Mesenchymal stem cell (in vitro differentiated cells and primary cell): Measurements from ENCODE around the gene KRTAP12-3.

Experiments used
- DNase-seq: peaks from one replicate; pipeline ENCODE4 v3.0.0-alpha.2; 2013
- H2AFZ ChIP-seq: one replicate; pipeline ENCODE4 v1.6.1; 2013; ENCODE audit warnings: low read depth, mild to moderate bottlenecking, control low read depth, inconsistent platforms, low read length, moderate library complexity
- H2AK5ac ChIP-seq: 2 replicates; pipeline ENCODE4 v1.6.1; 2013; ENCODE audit warnings: low read length, moderate library complexity, mild to moderate bottlenecking, inconsistent platforms; ENCODE audit not compliant: severe bottlenecking
- H2BK120ac ChIP-seq: one replicate; pipeline ENCODE4 v1.6.1; 2013; ENCODE audit warnings: low read depth, mild to moderate bottlenecking, inconsistent platforms, low read length, moderate library complexity
- H2BK12ac ChIP-seq, 2 experiments: one replicate each; pipeline ENCODE4 v1.6.1; 2013; ENCODE audit warnings: inconsistent platforms in 2 of 2, low read length in 2 of 2, mild to moderate bottlenecking in 2 of 2, moderate library complexity in 2 of 2, control low read depth in 1 of 2
- H2BK15ac ChIP-seq: one replicate; pipeline ENCODE4 v1.6.1; 2013; ENCODE audit warnings: mild to moderate bottlenecking, low read depth, inconsistent platforms; ENCODE audit not compliant: poor library complexity, severe bottlenecking
- H2BK5ac ChIP-seq: 2 replicates; pipeline ENCODE4 v1.6.1; 2013; ENCODE audit warnings: low read depth, mild to moderate bottlenecking, low read length, control low read depth, inconsistent platforms; ENCODE audit not compliant: poor library complexity, severe bottlenecking
- H3K14ac ChIP-seq, 2 experiments: one replicate each; pipeline ENCODE4 v1.6.1; 2013; ENCODE audit warnings: inconsistent platforms in 2 of 2, low read length in 2 of 2, control low read depth in 1 of 2, mild to moderate bottlenecking in 1 of 2, moderate library complexity in 1 of 2
- H3K18ac ChIP-seq, 2 experiments: one replicate each; pipeline ENCODE4 v1.6.1; 2013; ENCODE audit warnings: inconsistent platforms in 2 of 2, low read length in 2 of 2, control low read depth in 1 of 2, low read depth in 1 of 2, mild to moderate bottlenecking in 1 of 2
- H3K23ac ChIP-seq, 2 experiments: one replicate each; pipeline ENCODE4 v1.6.1; 2013; ENCODE audit warnings: inconsistent platforms in 2 of 2, low read length in 2 of 2, mild to moderate bottlenecking in 2 of 2, moderate library complexity in 2 of 2, control low read depth in 1 of 2
- H3K27ac ChIP-seq: 2 replicates; pipeline ENCODE4 v1.5.1; 2013; ENCODE audit warnings: mild to moderate bottlenecking, moderate library complexity, low read length, control low read depth, inconsistent platforms; ENCODE audit not compliant: poor library complexity, severe bottlenecking
- H3K27me3 ChIP-seq, 2 experiments: 2 replicates each; pipeline versions ENCODE4 v1.6.1 to v1.7.0; 2013; ENCODE audit warnings: low read length in 2 of 2, mild to moderate bottlenecking in 2 of 2, moderate library complexity in 2 of 2, control low read depth in 1 of 2, inconsistent platforms in 1 of 2; ENCODE audit not compliant: control insufficient read depth in 1 of 2, insufficient read depth in 1 of 2
- H3K36me3 ChIP-seq, 2 experiments: 2 replicates each; pipeline versions ENCODE4 v1.6.1 to v1.7.0; 2013; ENCODE audit warnings: low read length in 2 of 2, control low read depth in 1 of 2, inconsistent platforms in 1 of 2, low read depth in 1 of 2, mild to moderate bottlenecking in 1 of 2; ENCODE audit not compliant: insufficient read depth in 2 of 2, control insufficient read depth in 1 of 2
- H3K4ac ChIP-seq, 2 experiments: one replicate each; pipeline ENCODE4 v1.6.1; 2013; ENCODE audit warnings: inconsistent platforms in 2 of 2, low read length in 2 of 2, mild to moderate bottlenecking in 2 of 2, moderate library complexity in 2 of 2, control low read depth in 1 of 2, low read depth in 1 of 2
- H3K4me1 ChIP-seq: 2 replicates; pipeline ENCODE4 v1.6.1; 2013; ENCODE audit warnings: low read depth, low read length, control low read depth; ENCODE audit not compliant: control insufficient read depth, insufficient read depth
- H3K4me2 ChIP-seq: 2 replicates; pipeline ENCODE4 v1.6.1; 2013; ENCODE audit warnings: low read length, mild to moderate bottlenecking, inconsistent platforms; ENCODE audit not compliant: poor library complexity, severe bottlenecking
- H3K4me3 ChIP-seq, 2 experiments: 2 replicates each; pipeline versions ENCODE4 v1.5.1 to v1.7.0; 2013; ENCODE audit warnings: low read length in 2 of 2, mild to moderate bottlenecking in 2 of 2, control low read depth in 1 of 2, low read depth in 1 of 2; ENCODE audit not compliant: insufficient read depth in 1 of 2
- H3K79me1 ChIP-seq: replicated peaks from 2 replicates; pipeline ENCODE4 v1.6.1; 2013; ENCODE audit warnings: mild to moderate bottlenecking, control low read depth, low read length, inconsistent platforms; ENCODE audit not compliant: poor library complexity, severe bottlenecking
- H3K9ac ChIP-seq: 2 replicates; pipeline ENCODE4 v1.7.0; 2013; ENCODE audit warnings: mild to moderate bottlenecking, low read length, moderate library complexity
- H3K9me3 ChIP-seq: 2 replicates; pipeline ENCODE4 v1.7.0; 2013; ENCODE audit warnings: mild to moderate bottlenecking, low read length; ENCODE audit not compliant: control insufficient read depth
- H4K8ac ChIP-seq: one replicate; pipeline ENCODE4 v1.6.1; 2013; ENCODE audit warnings: inconsistent platforms, mild to moderate bottlenecking, low read length, moderate library complexity
- H4K91ac ChIP-seq: one replicate; pipeline ENCODE4 v1.6.1; 2013; ENCODE audit warnings: mild to moderate bottlenecking, low read length, inconsistent platforms
- WGBS: methylation state at CpG from one replicate; pipeline ENCODE4 v1.1.7; 2013; ENCODE audit warnings: mixed read lengths; 5-methylcytosine and 5-hydroxymethylcytosine counted together

KRTAP12-3 gene

GRCh38 chr21:44623575-44623974 lies 34.2 kb upstream of the KRTAP12-3 start:
- Histone ChIP-seq H3K18ac (no peak overlapping the region), H3K36me3 (no peaks in the 10 kb centered on the region), H2BK120ac (no peak overlapping the region), H3K27ac (no peak overlapping the region), H2BK5ac (no peak overlapping the region), H3K14ac (no peak overlapping the region), H3K27me3 (no peaks in the 10 kb centered on the region), H3K4me3 (no peak overlapping the region), H3K4me1 (no peaks in the 10 kb centered on the region), H4K91ac (no peak overlapping the region), H2BK15ac (no peak overlapping the region), H2BK12ac (no peak overlapping the region), H3K4ac (no peak overlapping the region), H3K23ac (no peak overlapping the region), H3K9ac (no peak overlapping the region), H3K79me1 (no peaks in the 10 kb centered on the region), H4K8ac (no peak overlapping the region), H2AFZ (no peak overlapping the region), H3K9me3 (peaks cover 56% of the 10 kb centered on the region), H2AK5ac (no peak overlapping the region), H3K4me2 (no peak overlapping the region)
- no peak for DNase-seq

- no peak for DNase-seq
- Histone ChIP-seq H2AFZ (no peak overlapping the region), H2BK120ac (no peak overlapping the region), H3K36me3 (no peaks in the 10 kb centered on the region), H3K9me3 (peaks cover 42% of the 10 kb centered on the region), H4K8ac (no peak overlapping the region), H3K4me1 (no peaks in the 10 kb centered on the region), H3K14ac (no peak overlapping the region), H3K27ac (no peak overlapping the region), H2BK5ac (no peak overlapping the region), H2BK12ac (no peak overlapping the region), H2BK15ac (no peak overlapping the region), H3K4ac (no peak overlapping the region), H3K9ac (no peak overlapping the region), H2AK5ac (no peak overlapping the region), H3K23ac (no peak overlapping the region), H3K4me2 (no peak overlapping the region), H3K4me3 (no peak overlapping the region), H3K27me3 (no peaks in the 10 kb centered on the region), H3K79me1 (no peaks in the 10 kb centered on the region), H4K91ac (no peak overlapping the region), H3K18ac (no peak overlapping the region)
- WGBS = 79% methylated on average over 4 of the region's 7 CpGs
These were observed 32.0 kb upstream of the KRTAP12-3 start for GRCh38 chr21:44625756-44626155.

GRCh38 chr21:44626262-44626661 lies 31.5 kb upstream of the KRTAP12-3 start:
- H3K4ac ChIP-seq = no peak overlapping the region
- H2BK15ac ChIP-seq = no peak overlapping the region
- no peaks in the 10 kb centered on the region for H3K27me3 ChIP-seq
- H4K8ac ChIP-seq = no peak overlapping the region
- no peak overlapping the region for H3K4me2 ChIP-seq
- H3K9me3 ChIP-seq = peaks cover 47% of the 10 kb centered on the region
- no peak overlapping the region for H2AFZ ChIP-seq
- no peak overlapping the region for H3K9ac ChIP-seq
- no peaks in the 10 kb centered on the region for H3K4me1 ChIP-seq
- H2BK120ac ChIP-seq = no peak overlapping the region
- 74% methylated on average over 10 of the region's 10 CpGs for WGBS
- DNase-seq = no peak
- H3K4me3 ChIP-seq = no peak overlapping the region
- H3K18ac ChIP-seq = no peak overlapping the region
- no peaks in the 10 kb centered on the region for H3K36me3 ChIP-seq
- no peak overlapping the region for H4K91ac ChIP-seq
- H3K27ac ChIP-seq = no peak overlapping the region
- H2BK5ac ChIP-seq = no peak overlapping the region
- H2BK12ac ChIP-seq = no peak overlapping the region
- H3K79me1 ChIP-seq = no peaks in the 10 kb centered on the region
- H3K14ac ChIP-seq = no peak overlapping the region
- H3K23ac ChIP-seq = no peak overlapping the region
- no peak overlapping the region for H2AK5ac ChIP-seq

GRCh38 chr21:44626673-44627143 lies 31.0 kb upstream of the KRTAP12-3 start, which contains the start of gene KRTAP10-9:
Gene KRTAP10-9, plus strand, starts transcription at chr21:44627093. Its CDS starts 79 bp downstream, at chr21:44627172.
- no peaks in the 10 kb centered on the region for H3K4me1 ChIP-seq
- no peak within 1 kb of the TSS for H4K8ac ChIP-seq
- H3K4me3 ChIP-seq = no peak within 1 kb of the TSS
- no peak within 1 kb of the TSS for H3K4me2 ChIP-seq
- H3K23ac ChIP-seq = no peak within 1 kb of the TSS
- no peak within 1 kb of the TSS for H2AFZ ChIP-seq
- no peak within 1 kb of the TSS for H2BK12ac ChIP-seq
- no peak within 1 kb of the TSS for H2BK120ac ChIP-seq
- no peak for DNase-seq
- no peak within 1 kb of the TSS for H3K18ac ChIP-seq
- no peak within 1 kb of the TSS for H2BK5ac ChIP-seq
- H4K91ac ChIP-seq = no peak within 1 kb of the TSS
- whole genome bisulfite sequencing = 68% methylated on average over 7 of the region's 7 CpGs
- no peaks in the 10 kb centered on the region for H3K36me3 ChIP-seq
- H2BK15ac ChIP-seq = no peak within 1 kb of the TSS
- no peak within 1 kb of the TSS for H3K4ac ChIP-seq
- no peak within 1 kb of the TSS for H3K14ac ChIP-seq
- no peak within 1 kb of the TSS for H3K9ac ChIP-seq
- H3K27me3 ChIP-seq = no peaks in the 10 kb centered on the region
- peaks cover 51% of the 10 kb centered on the region for H3K9me3 ChIP-seq
- H3K27ac ChIP-seq = no peak within 1 kb of the TSS
- no peaks in the 10 kb centered on the region for H3K79me1 ChIP-seq
- no peak within 1 kb of the TSS for H2AK5ac ChIP-seq
